ENCODE data around the gene IGFN1. TPM values are rescaled to one million over a fixed set of nuclear protein-coding genes. Genes with fewer than 3 reads are reported as not detected.

Gene IGFN1
- polyA plus RNA-seq, 1 of the 3 experiments (the other 2 are of a cell fraction), result 0.18 TPM

DNA sequence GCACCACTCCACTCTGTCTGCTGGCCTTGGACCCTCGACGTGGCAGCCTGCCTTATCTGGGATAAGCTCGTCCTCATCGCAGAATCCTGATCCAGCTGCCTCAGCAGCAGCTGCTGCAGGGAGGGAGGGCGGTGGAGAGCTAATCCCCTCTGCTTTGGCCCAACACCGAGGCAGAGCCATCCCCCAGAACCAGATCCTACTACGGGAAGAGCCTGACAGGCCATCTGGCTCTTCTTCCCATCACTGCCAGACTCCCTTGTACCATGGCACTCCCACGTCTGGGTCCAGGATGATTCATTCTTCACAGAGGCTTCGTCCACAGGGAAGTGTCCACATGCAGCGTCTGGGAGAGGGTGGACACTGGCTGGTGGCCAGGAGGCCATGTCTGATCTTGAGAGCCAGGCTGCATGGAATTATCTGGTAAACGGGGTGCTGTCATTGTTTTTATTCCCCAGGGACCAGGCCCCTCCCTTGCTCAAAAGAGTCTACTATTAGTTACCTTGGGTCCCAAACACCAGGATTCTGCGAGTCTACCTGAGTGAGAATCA, 78.1 kb downstream of the IGFN1 start:
- H3K4me1 ChIP-seq (ENCODE audit: control insufficient read depth in 1 of 2, insufficient read depth in 2 of 2, low read depth in 1 of 2, low read length in 1 of 2), result peaks cover 39 to 42% of the 10 kb centered on the region in 2 experiments
- peak overlapping the region; percentile 62; the same call in 1 of the 2 replicates for H3K9ac ChIP-seq
- peak overlapping the region; percentile 59 for H3K4me2 ChIP-seq
- DNase-seq, result peak; percentile 89
- H4K20me1 ChIP-seq (ENCODE audit: insufficient read depth), result no peaks in the 10 kb centered on the region
- H3K9me2 ChIP-seq, result no peaks in the 10 kb centered on the region
- no peaks in the 10 kb centered on the region for H3K9me3 ChIP-seq
- H3K36me3 ChIP-seq (replicated peaks in 1 of 2; ENCODE audit: control insufficient read depth in 1 of 2, insufficient read depth in 2 of 2, low read length in 1 of 2), result no peaks in the 10 kb centered on the region
- peaks cover 32% of the 10 kb centered on the region for H3F3A ChIP-seq (replicated peaks; ENCODE audit: insufficient read depth)
- ChIA-PET CTCF (interaction anchor here (1.5 to 4.2 kb wide), 5 partner anchors 15 to 142 kb away, joined by 3 to 19 read pairs (median 12); no protein-coding TSS in a partner anchor), POLR2A (no interaction called here)
- peak overlapping the region; percentile 93 to 97 for H3K27ac ChIP-seq (ENCODE audit: low read depth in 2 of 2, low read length in 1 of 2)
- H2AFZ ChIP-seq (ENCODE audit: low read depth), result peak overlapping the region; percentile 26; the same call in 1 of the 2 replicates
- no peak overlapping the region; a peak in 1 of 4 replicates for H3K4me3 ChIP-seq (ENCODE audit: low read depth in 2 of 2, low read length in 1 of 2)
- 11% methylated on average over 7 of the region's 12 CpGs for WGBS (ENCODE audit: low lambda C conversion rate)
- no peaks in the 10 kb centered on the region for H3K27me3 ChIP-seq (ENCODE audit: insufficient read depth)
- peak; percentile 25; the same call in 1 of the 2 replicates for TF ChIP-seq RAD21 (IDR thresholded peaks at IDR 0.05; ENCODE audit: low read length)
- TF ChIP-seq JUND (IDR thresholded peaks at IDR 0.05), result peak; percentile 69
- peak; percentile 56; the same call in 1 of the 2 replicates for TF ChIP-seq FOXJ3 (CRISPR knock-in tag; IDR thresholded peaks at IDR 0.05)
- TF ChIP-seq, protein P1, sequence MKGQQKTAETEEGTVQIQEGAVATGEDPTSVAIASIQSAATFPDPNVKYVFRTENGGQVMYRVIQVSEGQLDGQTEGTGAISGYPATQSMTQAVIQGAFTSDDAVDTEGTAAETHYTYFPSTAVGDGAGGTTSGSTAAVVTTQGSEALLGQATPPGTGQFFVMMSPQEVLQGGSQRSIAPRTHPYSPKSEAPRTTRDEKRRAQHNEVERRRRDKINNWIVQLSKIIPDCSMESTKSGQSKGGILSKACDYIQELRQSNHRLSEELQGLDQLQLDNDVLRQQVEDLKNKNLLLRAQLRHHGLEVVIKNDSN (IDR thresholded peaks at IDR 0.05; ENCODE audit: borderline replicate concordance, low read depth), result no peak
- TF ChIP-seq, protein P2, sequence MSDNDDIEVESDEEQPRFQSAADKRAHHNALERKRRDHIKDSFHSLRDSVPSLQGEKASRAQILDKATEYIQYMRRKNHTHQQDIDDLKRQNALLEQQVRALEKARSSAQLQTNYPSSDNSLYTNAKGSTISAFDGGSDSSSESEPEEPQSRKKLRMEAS (IDR thresholded peaks at IDR 0.05; ENCODE audit: low read depth), result peak; percentile 99
- TF ChIP-seq, protein P3, sequence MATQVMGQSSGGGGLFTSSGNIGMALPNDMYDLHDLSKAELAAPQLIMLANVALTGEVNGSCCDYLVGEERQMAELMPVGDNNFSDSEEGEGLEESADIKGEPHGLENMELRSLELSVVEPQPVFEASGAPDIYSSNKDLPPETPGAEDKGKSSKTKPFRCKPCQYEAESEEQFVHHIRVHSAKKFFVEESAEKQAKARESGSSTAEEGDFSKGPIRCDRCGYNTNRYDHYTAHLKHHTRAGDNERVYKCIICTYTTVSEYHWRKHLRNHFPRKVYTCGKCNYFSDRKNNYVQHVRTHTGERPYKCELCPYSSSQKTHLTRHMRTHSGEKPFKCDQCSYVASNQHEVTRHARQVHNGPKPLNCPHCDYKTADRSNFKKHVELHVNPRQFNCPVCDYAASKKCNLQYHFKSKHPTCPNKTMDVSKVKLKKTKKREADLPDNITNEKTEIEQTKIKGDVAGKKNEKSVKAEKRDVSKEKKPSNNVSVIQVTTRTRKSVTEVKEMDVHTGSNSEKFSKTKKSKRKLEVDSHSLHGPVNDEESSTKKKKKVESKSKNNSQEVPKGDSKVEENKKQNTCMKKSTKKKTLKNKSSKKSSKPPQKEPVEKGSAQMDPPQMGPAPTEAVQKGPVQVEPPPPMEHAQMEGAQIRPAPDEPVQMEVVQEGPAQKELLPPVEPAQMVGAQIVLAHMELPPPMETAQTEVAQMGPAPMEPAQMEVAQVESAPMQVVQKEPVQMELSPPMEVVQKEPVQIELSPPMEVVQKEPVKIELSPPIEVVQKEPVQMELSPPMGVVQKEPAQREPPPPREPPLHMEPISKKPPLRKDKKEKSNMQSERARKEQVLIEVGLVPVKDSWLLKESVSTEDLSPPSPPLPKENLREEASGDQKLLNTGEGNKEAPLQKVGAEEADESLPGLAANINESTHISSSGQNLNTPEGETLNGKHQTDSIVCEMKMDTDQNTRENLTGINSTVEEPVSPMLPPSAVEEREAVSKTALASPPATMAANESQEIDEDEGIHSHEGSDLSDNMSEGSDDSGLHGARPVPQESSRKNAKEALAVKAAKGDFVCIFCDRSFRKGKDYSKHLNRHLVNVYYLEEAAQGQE (IDR thresholded peaks at IDR 0.05; ENCODE audit: low read depth, low read length), result 0 out of 2 replicates have a peak, but pooled peaks have one; percentile 13
- TF ChIP-seq, protein P4, sequence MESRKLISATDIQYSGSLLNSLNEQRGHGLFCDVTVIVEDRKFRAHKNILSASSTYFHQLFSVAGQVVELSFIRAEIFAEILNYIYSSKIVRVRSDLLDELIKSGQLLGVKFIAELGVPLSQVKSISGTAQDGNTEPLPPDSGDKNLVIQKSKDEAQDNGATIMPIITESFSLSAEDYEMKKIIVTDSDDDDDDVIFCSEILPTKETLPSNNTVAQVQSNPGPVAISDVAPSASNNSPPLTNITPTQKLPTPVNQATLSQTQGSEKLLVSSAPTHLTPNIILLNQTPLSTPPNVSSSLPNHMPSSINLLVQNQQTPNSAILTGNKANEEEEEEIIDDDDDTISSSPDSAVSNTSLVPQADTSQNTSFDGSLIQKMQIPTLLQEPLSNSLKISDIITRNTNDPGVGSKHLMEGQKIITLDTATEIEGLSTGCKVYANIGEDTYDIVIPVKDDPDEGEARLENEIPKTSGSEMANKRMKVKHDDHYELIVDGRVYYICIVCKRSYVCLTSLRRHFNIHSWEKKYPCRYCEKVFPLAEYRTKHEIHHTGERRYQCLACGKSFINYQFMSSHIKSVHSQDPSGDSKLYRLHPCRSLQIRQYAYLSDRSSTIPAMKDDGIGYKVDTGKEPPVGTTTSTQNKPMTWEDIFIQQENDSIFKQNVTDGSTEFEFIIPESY (IDR thresholded peaks at IDR 0.05; ENCODE audit: borderline replicate concordance, low read depth), result no peak
- TF ChIP-seq, protein P5, sequence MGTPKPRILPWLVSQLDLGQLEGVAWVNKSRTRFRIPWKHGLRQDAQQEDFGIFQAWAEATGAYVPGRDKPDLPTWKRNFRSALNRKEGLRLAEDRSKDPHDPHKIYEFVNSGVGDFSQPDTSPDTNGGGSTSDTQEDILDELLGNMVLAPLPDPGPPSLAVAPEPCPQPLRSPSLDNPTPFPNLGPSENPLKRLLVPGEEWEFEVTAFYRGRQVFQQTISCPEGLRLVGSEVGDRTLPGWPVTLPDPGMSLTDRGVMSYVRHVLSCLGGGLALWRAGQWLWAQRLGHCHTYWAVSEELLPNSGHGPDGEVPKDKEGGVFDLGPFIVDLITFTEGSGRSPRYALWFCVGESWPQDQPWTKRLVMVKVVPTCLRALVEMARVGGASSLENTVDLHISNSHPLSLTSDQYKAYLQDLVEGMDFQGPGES (IDR thresholded peaks at IDR 0.05; ENCODE audit: low read depth, low read length), result 0 out of 2 replicates have a peak, but pooled peaks have one; percentile 20
- peak; percentile 64 for TF ChIP-seq MXI1 (IDR thresholded peaks at IDR 0.05; ENCODE audit: low read depth, low read length)
- peak; percentile 66; the same call in 1 of the 2 replicates for TF ChIP-seq POLR2AphosphoS5 (IDR thresholded peaks at IDR 0.05; ENCODE audit: low read depth, low read length)
- peak; percentile 89 for TF ChIP-seq TCF12 (IDR thresholded peaks at IDR 0.05)
- TF ChIP-seq NFIC (IDR thresholded peaks at IDR 0.05; ENCODE audit: borderline replicate concordance), result peak; percentile 93
- peak; percentile 89 for TF ChIP-seq RCOR1 (IDR thresholded peaks at IDR 0.05; ENCODE audit: low read length)
- peak; percentile 92 for TF ChIP-seq GATA2 (CRISPR knock-in tag; IDR thresholded peaks at IDR 0.05)
- peak; percentile 78; the same call in 1 of the 2 replicates for TF ChIP-seq SIN3A (IDR thresholded peaks at IDR 0.05; ENCODE audit: borderline replicate concordance, low read depth, low read length)
- TF ChIP-seq TAF1 (IDR thresholded peaks at IDR 0.05; ENCODE audit: borderline replicate concordance, low read depth, low read length), result peak; percentile 33; the same call in 1 of the 2 replicates
- peak in 1 of 2 experiments; percentile 86; a peak in 3 of 4 replicates for TF ChIP-seq EP300 (IDR thresholded peaks at IDR 0.05; ENCODE audit: borderline replicate concordance in 1 of 2, low read depth in 1 of 2, low read length in 1 of 2)
- TF ChIP-seq YY1 (IDR thresholded peaks at IDR 0.05; ENCODE audit: low read depth), result peak; percentile 72; the same call in 1 of the 2 replicates
- TF ChIP-seq, protein P6, sequence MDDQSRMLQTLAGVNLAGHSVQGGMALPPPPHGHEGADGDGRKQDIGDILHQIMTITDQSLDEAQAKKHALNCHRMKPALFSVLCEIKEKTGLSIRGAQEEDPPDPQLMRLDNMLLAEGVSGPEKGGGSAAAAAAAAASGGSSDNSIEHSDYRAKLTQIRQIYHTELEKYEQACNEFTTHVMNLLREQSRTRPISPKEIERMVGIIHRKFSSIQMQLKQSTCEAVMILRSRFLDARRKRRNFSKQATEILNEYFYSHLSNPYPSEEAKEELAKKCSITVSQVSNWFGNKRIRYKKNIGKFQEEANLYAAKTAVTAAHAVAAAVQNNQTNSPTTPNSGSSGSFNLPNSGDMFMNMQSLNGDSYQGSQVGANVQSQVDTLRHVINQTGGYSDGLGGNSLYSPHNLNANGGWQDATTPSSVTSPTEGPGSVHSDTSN (IDR thresholded peaks at IDR 0.05), result peak; percentile 65
- TF ChIP-seq CHD2 (IDR thresholded peaks at IDR 0.05; ENCODE audit: low read length, partially characterized antibody), result peak; percentile 26
- TF ChIP-seq FOXM1 (IDR thresholded peaks at IDR 0.05; ENCODE audit: low read depth), result no peak
- peak; percentile 82; the same call in 1 of the 2 replicates for TF ChIP-seq FOSL2 (IDR thresholded peaks at IDR 0.05; ENCODE audit: borderline replicate concordance, low read depth)
- no peak for TF ChIP-seq TEAD4 (IDR thresholded peaks at IDR 0.05; ENCODE audit: borderline replicate concordance, insufficient read depth)
- TF ChIP-seq ELF1 (IDR thresholded peaks at IDR 0.05), result no peak
- no peaks in the 10 kb centered on the region for H3K79me2 ChIP-seq (ENCODE audit: insufficient read depth)
